ENCODE results near the gene TTLL11. TPM values are rescaled to one million over a fixed set of nuclear protein-coding genes. Genes with fewer than 3 reads are reported as not detected.

The TTLL11 gene
- total and polyA plus RNA-seq, 2 experiments from 2014 or later = 0.57 to 1.4 TPM

DNA sequence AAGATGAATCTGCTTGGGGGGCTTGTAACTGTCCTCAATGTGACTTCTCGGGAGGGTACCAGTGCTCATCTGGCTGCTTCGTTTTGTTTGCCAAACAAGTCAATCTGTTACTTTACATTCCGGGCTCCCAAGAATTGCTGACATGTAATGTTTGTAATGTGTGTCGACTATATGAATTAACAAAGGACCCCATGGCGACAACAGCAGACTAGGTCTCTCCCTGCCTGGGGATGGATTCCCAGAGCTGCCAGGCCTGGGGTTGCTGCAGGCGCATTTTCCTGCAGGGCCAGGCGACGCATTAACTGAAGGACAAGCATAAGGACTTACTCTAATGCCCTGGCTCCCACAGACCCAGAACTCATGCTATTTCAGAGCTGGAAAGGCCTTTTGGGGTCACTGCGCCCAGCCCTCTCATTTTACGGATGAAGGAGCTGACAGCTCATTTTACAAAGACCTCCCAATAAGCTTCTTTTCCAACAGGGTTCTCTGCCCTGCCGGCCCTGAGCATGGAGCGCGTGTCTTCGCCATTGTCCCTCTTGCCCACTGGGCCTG lies 214.8 kb downstream of the TTLL11 start (continued):
- TF ChIP-seq, protein P1, sequence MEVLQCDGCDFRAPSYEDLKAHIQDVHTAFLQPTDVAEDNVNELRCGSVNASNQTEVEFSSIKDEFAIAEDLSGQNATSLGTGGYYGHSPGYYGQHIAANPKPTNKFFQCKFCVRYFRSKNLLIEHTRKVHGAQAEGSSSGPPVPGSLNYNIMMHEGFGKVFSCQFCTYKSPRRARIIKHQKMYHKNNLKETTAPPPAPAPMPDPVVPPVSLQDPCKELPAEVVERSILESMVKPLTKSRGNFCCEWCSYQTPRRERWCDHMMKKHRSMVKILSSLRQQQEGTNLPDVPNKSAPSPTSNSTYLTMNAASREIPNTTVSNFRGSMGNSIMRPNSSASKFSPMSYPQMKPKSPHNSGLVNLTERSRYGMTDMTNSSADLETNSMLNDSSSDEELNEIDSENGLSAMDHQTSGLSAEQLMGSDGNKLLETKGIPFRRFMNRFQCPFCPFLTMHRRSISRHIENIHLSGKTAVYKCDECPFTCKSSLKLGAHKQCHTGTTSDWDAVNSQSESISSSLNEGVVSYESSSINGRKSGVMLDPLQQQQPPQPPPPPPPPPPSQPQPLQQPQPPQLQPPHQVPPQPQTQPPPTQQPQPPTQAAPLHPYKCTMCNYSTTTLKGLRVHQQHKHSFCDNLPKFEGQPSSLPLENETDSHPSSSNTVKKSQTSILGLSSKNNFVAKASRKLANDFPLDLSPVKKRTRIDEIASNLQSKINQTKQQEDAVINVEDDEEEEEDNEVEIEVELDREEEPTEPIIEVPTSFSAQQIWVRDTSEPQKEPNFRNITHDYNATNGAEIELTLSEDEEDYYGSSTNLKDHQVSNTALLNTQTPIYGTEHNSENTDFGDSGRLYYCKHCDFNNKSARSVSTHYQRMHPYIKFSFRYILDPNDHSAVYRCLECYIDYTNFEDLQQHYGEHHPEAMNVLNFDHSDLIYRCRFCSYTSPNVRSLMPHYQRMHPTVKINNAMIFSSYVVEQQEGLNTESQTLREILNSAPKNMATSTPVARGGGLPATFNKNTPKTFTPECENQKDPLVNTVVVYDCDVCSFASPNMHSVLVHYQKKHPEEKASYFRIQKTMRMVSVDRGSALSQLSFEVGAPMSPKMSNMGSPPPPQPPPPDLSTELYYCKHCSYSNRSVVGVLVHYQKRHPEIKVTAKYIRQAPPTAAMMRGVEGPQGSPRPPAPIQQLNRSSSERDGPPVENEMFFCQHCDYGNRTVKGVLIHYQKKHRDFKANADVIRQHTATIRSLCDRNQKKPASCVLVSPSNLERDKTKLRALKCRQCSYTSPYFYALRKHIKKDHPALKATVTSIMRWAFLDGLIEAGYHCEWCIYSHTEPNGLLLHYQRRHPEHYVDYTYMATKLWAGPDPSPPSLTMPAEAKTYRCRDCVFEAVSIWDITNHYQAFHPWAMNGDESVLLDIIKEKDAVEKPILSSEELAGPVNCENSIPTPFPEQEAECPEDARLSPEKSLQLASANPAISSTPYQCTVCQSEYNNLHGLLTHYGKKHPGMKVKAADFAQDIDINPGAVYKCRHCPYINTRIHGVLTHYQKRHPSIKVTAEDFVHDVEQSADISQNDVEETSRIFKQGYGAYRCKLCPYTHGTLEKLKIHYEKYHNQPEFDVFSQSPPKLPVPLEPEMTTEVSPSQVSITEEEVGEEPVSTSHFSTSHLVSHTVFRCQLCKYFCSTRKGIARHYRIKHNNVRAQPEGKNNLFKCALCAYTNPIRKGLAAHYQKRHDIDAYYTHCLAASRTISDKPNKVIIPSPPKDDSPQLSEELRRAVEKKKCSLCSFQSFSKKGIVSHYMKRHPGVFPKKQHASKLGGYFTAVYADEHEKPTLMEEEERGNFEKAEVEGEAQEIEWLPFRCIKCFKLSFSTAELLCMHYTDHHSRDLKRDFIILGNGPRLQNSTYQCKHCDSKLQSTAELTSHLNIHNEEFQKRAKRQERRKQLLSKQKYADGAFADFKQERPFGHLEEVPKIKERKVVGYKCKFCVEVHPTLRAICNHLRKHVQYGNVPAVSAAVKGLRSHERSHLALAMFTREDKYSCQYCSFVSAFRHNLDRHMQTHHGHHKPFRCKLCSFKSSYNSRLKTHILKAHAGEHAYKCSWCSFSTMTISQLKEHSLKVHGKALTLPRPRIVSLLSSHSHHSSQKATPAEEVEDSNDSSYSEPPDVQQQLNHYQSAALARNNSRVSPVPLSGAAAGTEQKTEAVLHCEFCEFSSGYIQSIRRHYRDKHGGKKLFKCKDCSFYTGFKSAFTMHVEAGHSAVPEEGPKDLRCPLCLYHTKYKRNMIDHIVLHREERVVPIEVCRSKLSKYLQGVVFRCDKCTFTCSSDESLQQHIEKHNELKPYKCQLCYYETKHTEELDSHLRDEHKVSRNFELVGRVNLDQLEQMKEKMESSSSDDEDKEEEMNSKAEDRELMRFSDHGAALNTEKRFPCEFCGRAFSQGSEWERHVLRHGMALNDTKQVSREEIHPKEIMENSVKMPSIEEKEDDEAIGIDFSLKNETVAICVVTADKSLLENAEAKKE (CRISPR knock-in tag; IDR thresholded peaks at IDR 0.05) = no peak
- TF ChIP-seq CREB1 (CRISPR knock-in tag; IDR thresholded peaks at IDR 0.05; ENCODE audit: low read depth) (no peak), NANOG (IDR thresholded peaks at IDR 0.05; ENCODE audit: borderline replicate concordance) (no peak), STAT1 (IDR thresholded peaks at IDR 0.05; ENCODE audit: unreplicated experiment) (no peak), JUNB (IDR thresholded peaks at IDR 0.05; ENCODE audit: unreplicated experiment) (no peak), ZNF114 (CRISPR knock-in tag; IDR thresholded peaks at IDR 0.05) (no peak), POLR2AphosphoS5 (IDR thresholded peaks at IDR 0.05; ENCODE audit: low read depth) (no peak)

DNA sequence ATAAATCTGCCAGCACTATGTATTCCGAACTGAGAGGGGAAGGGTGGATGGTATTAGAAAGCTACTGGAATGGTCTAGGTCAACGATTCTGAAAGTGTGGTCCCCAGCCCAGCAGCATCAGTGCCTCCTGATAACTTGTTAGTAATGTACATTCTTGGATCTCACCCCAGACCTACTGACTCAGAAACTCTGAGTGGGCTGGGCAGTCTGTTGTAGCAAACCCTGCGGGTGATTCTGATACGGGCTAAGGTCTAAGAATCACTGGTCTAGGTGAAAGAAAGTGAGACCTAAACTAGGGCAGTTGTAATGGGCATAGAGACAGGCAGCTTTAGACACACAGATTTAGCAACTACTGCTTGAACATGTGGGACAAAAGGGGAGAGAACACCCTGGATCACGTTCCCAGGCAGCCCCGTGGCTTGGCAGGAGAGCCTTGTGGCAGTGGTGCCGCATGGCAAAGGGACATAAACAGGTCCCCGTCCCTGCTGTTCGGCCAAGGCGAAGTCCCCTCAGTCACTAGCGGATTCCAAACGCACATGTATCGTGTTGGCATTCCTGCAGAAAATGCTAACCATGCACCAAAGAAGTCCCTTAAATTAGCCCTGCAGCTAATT lies 216.3 kb downstream of the TTLL11 start:
- no peaks in the 10 kb centered on the region for H3K36me3 ChIP-seq (ENCODE audit: insufficient read depth)
- H3K4me3 ChIP-seq = no peak overlapping the region
- no peaks in the 10 kb centered on the region for H3K4me1 ChIP-seq (ENCODE audit: insufficient read depth)
- no peaks in the 10 kb centered on the region for H3K36me3 Mint-ChIP-seq (ENCODE audit: low read depth)
- H3K79me2 ChIP-seq (replicated peaks; ENCODE audit: insufficient read depth) = no peaks in the 10 kb centered on the region
- H2AFZ ChIP-seq = no peak overlapping the region
- no peaks in the 10 kb centered on the region for H3K4me1 Mint-ChIP-seq
- DNase-seq (ENCODE audit: low spot score) (no peak), ATAC-seq (no peak)
- no peaks in the 10 kb centered on the region for H3K9me2 ChIP-seq (ENCODE audit: insufficient read depth)
- H3K27ac Mint-ChIP-seq = no peak overlapping the region
- no peaks in the 10 kb centered on the region for H3K27me3 Mint-ChIP-seq (ENCODE audit: insufficient read depth, low read depth, poor library complexity)
- no peaks in the 10 kb centered on the region for H3K27me3 ChIP-seq (ENCODE audit: insufficient read depth)
- H3F3A ChIP-seq (replicated peaks; ENCODE audit: low read depth) = no peaks in the 10 kb centered on the region
- H4K20me1 ChIP-seq (replicated peaks; ENCODE audit: insufficient read depth) = no peaks in the 10 kb centered on the region
- no peak overlapping the region for H3K4me2 ChIP-seq
- TF ChIP-seq CREB1 (CRISPR knock-in tag; IDR thresholded peaks at IDR 0.05; ENCODE audit: low read depth) (no peak), STAT1 (IDR thresholded peaks at IDR 0.05; ENCODE audit: unreplicated experiment) (no peak), JUNB (IDR thresholded peaks at IDR 0.05; ENCODE audit: unreplicated experiment) (no peak)
- H3K27ac ChIP-seq (ENCODE audit: low read depth) = no peak overlapping the region
- H3K9me3 Mint-ChIP-seq = no peaks in the 10 kb centered on the region
- H3K4me3 Mint-ChIP-seq = no peak overlapping the region
